GM19239 (cell line): ENCODE results near the gene SPON2.

ENCODE experiments used
- DNase-seq: peaks from one replicate; pipeline ENCODE4 v3.0.0; 2011; ENCODE audit warnings: low spot score; ENCODE audit not compliant: insufficient read length
- FAIRE-seq: peaks from 2 replicates; lab custom pipeline; 2011; peaks lifted over from hg19 to GRCh38; lab: Jason Lieb, UNC

The SPON2 gene

DNA sequence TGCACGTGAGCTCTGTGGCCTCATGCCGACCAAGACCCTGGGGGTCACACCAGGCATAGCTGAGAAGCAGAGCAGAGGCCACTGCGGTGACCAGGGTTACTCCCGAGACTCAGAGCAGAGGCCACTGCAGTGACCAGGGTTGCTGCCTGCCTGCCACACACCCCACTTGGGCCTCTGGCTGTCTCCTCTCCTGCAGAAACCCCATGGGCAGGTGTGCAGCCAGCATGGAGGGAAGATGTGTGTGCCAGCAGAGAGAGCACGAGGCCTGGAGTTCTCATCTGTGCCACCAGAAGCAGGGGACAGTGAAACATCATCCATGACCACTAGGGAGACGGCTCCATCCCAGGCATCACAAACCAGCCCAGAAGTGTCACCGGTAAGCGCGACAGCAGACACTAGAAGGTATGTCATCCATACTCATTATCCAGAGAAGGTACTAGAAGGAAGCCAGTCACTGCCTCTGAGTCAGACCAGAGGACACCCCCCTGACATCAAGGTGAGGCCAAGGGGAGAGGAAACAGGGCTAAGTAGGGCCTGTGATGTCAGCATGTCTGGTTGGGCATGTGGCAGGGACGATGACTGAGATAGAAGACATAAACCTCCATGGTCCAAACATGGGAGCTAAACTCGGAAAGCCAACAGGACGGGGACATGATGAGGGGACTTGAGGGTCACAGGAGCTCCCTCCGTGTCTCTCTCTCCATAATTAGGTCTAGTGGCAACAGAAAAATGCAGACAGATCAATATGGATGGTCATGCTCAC lies 24.2 kb upstream of the SPON2 start:
- no peak for FAIRE-seq
- DNase-seq, result no peak

GRCh38 chr4:1195891-1196401 lies 23.6 kb upstream of the SPON2 start:
- DNase-seq, result no peak
- no peak for FAIRE-seq

- DNase-seq, result no peak
- FAIRE-seq, result no peak
Measured at GRCh38 chr4:1195109-1195671, 22.8 kb upstream of the SPON2 start.

- DNase-seq (no peak), FAIRE-seq (no peak)
Measured at GRCh38 chr4:1194010-1194900, 21.9 kb upstream of the SPON2 start.

GRCh38 chr4:1193206-1194009 lies 21.0 kb upstream of the SPON2 start:
- no peak for FAIRE-seq

GRCh38 chr4:1192493-1193205 lies 20.3 kb upstream of the SPON2 start:
- DNase-seq, result no peak
- no peak for FAIRE-seq

More at GRCh38 chr4:1193206-1194009, 21.0 kb upstream of the SPON2 start:
- no peak for DNase-seq

DNA sequence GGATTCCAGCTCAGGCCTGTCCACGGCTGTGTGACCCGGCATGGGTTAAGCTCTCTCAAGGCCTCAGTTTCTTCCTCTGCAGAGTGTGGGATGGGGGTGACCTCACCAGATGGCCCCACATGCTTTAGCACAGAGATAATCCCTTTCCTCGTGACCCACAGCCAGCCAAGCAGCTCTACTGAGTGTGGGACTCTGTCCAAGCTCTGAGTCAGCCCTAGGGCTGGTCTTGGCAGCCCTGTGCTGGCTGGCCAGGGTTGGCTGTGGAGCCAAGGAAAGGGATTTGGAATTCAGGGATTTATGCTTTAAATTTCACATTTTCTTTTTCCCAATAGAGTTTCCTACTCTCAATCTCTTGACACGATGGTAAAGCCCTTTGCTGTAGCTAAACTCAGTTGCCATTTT lies 19.7 kb upstream of the SPON2 start:
- DNase-seq (no peak), FAIRE-seq (no peak)

DNA sequence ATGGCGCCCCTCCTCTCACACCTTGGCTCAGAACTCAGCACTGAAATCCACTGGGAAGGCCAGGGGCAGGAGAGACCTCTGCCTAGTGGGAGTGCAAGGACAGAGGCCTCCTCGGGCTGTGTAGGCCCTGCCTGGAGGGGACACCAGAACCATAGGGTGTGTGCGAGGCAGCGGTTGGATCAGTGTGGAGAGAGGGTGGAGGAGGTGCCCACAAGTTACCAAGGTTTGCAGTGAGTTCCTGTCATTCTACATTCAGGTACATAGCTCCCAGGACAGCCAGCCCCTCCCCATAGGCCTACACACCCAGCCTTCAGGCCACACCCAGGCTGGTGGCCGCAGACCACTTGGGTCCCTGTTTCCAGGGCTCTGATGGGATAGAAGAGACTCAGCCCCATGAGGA lies 19.2 kb upstream of the SPON2 start:
- DNase-seq (no peak), FAIRE-seq (no peak)

DNA sequence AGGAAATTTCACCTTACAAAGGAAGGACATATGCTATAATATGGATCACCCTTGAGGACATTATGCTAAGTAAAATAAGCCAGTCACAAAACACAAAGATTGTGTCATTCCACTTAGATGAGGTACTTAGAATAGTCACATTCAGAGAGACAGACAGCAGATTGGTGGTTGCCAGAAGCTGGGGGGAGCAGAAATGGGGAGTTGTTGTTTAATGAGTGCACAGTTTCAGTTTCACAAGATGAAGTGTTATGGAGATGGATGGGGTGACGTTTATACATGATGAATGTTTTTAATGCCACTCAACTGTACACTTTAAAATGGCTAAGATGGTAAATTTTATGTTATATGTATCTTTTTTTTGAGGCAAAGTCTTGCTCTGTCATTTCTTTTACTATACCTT lies 14.8 kb upstream of the SPON2 start:
- peak; percentile 52 for FAIRE-seq
- DNase-seq, result no peak

DNA sequence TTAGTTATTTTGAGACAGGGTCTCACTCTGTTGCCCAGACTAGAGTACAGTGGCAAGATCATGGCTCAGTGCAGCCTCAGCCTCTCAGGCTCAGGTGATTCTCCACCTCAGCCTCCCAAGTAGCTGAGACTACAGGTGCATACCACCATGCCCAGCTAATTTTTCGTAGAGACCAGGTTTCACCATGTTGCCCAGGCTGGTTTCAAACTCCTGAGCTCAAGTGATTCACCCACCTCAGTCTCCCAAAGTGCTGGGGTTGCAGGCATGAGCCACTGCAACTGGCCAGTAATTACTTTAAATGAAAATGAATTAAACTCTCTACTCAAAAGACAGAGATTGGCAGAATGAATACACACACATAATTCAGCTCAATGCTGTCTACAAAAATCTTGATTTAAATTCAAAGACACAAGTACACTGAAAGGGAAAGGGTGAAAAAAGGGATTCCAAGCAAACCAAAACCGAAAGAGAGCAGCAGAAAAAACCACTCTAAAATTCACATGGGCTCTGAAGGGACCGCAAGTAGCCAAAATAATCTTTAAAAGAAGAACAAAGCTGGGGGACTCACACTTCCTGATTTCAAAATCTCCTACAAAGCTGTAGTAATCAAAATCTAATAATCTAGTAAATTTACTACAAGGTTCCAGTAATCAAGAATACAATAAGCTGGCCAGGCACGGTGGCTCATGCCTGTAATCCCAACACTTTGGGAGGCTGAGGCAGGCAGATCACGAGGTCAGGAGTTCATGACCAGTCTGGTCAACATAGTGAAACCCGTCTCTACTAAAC lies 11.8 kb upstream of the SPON2 start:
- DNase-seq (no peak), FAIRE-seq (peak; percentile 81)

DNA sequence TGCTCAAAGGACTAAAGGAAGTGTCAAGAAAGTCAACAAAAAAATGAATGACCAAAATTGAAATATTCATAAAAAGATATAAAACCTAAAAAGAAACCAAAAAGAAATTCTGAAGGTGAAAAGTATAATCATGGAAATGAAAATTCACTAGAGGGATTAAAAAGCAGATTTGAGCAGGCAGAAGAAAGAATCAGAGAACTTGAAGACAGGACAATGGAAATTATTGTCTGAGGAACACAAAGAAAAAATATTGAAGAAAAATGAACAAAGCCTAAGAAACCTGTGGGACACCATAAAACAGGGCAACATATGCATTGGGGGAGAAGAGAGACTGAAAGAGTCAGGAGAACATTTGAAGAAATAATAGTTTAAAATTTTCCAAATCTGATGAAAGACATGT lies 9.9 kb upstream of the SPON2 start:
- DNase-seq, result no peak

GRCh38 chr4:1180663-1181062 lies 8.3 kb upstream of the SPON2 start:
- FAIRE-seq (no peak), DNase-seq (no peak)

More for the DNA sequence above, 9.9 kb upstream of the SPON2 start:
- no peak for FAIRE-seq

- FAIRE-seq (no peak), DNase-seq (no peak)
Measured at GRCh38 chr4:1179976-1180375, 7.6 kb upstream of the SPON2 start.

- DNase-seq, result no peak
- FAIRE-seq, result no peak
Measured at GRCh38 chr4:1179089-1179441, 6.7 kb upstream of the SPON2 start.

- DNase-seq (no peak), FAIRE-seq (no peak)
Measured at GRCh38 chr4:1178300-1179088, 6.1 kb upstream of the SPON2 start.

DNA sequence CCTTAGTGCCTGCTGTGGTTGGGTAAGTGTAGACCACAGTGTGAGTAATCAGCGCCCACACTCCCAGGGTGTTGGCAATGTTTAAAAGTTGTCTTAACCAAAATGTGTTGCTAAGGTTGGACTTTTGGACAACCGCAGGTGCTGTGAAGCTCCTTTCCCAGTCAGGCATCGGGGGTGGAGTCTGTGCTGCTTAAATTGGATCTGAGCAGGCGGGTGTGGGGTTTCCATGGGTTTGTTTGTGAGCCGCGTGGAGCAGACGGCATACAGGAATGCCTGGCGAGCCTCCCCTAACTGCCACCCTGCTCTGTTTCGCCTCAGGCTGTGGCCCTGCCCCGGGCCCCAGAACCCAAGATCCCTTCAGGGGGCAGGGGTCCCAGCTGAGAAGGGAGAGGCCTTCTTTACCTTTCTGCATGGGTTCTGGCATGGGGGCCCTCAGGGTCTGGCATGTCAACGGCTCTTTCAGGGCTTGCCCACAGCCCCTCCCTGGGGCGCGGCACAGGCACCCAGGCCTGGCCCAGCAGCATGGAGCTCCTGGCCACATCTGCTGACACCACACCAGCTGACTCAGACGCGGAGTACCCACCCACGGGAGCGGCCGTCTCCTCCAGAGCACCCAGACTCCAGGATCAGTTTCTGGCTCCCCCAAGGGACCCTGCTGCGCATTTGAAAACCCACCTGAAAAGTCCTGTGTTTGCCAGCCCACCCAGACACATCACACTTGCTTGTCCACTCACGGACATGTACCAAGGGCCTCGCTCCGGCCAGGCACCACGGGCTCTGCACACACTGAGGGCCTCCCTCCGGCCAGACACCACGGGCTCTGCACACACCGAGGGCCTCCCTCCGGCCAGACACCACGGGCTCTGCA lies 5.1 kb upstream of the SPON2 start:
- DNase-seq, result no peak
- FAIRE-seq, result no peak
